GM12878 (cell line): ENCODE measurements around the gene GPC5. TPM values are rescaled to one million over a fixed set of nuclear protein-coding genes. Genes with fewer than 3 reads are reported as not detected.

Experiments used
- ESRRA ChIP-seq: IDR thresholded peaks from 2 replicates; pipeline ENCODE4 v1.6.1; 2012; ENCODE audit warnings: mild to moderate bottlenecking, low read length, improper control_type of control experiment
- HDAC6 ChIP-seq: fragments of 200-600 bp; sonication (generic); IDR thresholded peaks from one replicate; pipeline ENCODE4 v1.8.0; 2017; ENCODE audit warnings: antibody characterized with exemption; ENCODE audit not compliant: unreplicated experiment
- IKZF2 ChIP-seq, 2 experiments: fragments of 450-650 bp; IDR thresholded peaks; 2 replicates each; pipeline ENCODE4 v1.6.1; 2017; ENCODE audit warnings: mild to moderate bottlenecking in 2 of 2, moderate library complexity in 2 of 2
- JUNB ChIP-seq: IDR thresholded peaks from 2 replicates; pipeline ENCODE4 v1.6.1; 2016; ENCODE audit warnings: antibody characterized with exemption, mild to moderate bottlenecking
- NBN ChIP-seq: fragments of 450-650 bp; IDR thresholded peaks from 2 replicates; pipeline ENCODE4 v1.6.1; 2016
- NR2C2 ChIP-seq: IDR thresholded peaks from 2 replicates; pipeline ENCODE4 v1.6.1; 2011; ENCODE audit warnings: borderline replicate concordance, low read depth; ENCODE audit not compliant: control insufficient read depth, insufficient read length
- PAX8 ChIP-seq: fragments of 450-650 bp; IDR thresholded peaks from 2 replicates; pipeline ENCODE4 v1.6.1; 2017; ENCODE audit warnings: mild to moderate bottlenecking, moderate library complexity
- SREBF1 ChIP-seq: IDR thresholded peaks from 2 replicates; pipeline ENCODE4 v1.6.1; 2012; ENCODE audit warnings: mild to moderate bottlenecking, low read length
- polyA plus RNA-seq, 11 experiments: library from polyadenylated mRNA; depleted of rRNA in 4 of 11; unstranded in 6 of 11; stranded (reverse) in 5 of 11; fragments of >200 nt; fragmentation: Nextera tagmentation in 4 of 11; fragmentation: Illumina TruSeq in 1 of 11; extraction: Ambion mirVana in 4 of 11; extraction: Trizol in 1 of 11; gene quantifications; 1 replicate in 1 of 11; 2 replicates in 10 of 11; pipeline versions ENCODE4 v1.2.1 to v1.2.3, GENCODE V29; 2011 to 2016; ENCODE audit warnings: inconsistent platforms in 2 of 11, missing spikeins in 2 of 11, low read depth in 1 of 11
- total RNA-seq, 4 experiments: library from RNA; depleted of rRNA in 3 of 4; stranded (reverse); fragments of >200 nt in 3 of 4; fragmentation: Illumina TruSeq in 1 of 4; extraction: Trizol in 1 of 4; gene quantifications; 2 replicates each; pipeline versions ENCODE4 v1.2.1 to v1.2.3, GENCODE V29; 2013 to 2021
- TF ChIP-seq, protein P1 (sequence below): IDR thresholded peaks from 2 replicates; pipeline ENCODE4 v1.6.1; 2012; ENCODE audit warnings: low read depth, low read length, improper control_type of control experiment
- TF ChIP-seq, protein P2 (sequence below): fragments of 450-650 bp; IDR thresholded peaks from 2 replicates; pipeline ENCODE4 v1.6.1; 2017; ENCODE audit warnings: low read depth, mild to moderate bottlenecking, moderate library complexity

The GPC5 gene
- total and polyA plus RNA-seq, 10 of the 15 experiments (the other 5 are each of a cell fraction or from before 2014, with no cell fraction given): 0.05 to 0.87 (median 0.44) TPM; not detected in 1

DNA sequence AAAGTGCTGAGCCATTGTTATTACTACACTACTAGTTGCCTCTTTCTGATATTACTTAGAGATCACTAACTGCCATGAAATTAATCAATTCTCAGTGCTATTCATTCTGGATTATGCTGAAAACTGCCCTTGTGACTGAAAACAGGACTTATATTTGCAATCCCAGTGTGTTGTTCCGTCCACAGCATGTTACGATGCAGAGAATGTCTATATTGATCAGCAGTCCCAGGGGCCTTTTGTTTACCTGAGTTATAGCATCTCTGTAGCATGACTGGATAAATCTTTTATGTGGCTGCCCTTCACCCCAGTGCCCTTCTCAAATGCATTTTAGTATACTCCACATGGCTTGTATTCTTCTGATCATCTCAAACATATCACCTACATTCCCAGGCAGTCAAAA lies 251.0 kb downstream of the GPC5 start (continued):
- TF ChIP-seq, protein P1, sequence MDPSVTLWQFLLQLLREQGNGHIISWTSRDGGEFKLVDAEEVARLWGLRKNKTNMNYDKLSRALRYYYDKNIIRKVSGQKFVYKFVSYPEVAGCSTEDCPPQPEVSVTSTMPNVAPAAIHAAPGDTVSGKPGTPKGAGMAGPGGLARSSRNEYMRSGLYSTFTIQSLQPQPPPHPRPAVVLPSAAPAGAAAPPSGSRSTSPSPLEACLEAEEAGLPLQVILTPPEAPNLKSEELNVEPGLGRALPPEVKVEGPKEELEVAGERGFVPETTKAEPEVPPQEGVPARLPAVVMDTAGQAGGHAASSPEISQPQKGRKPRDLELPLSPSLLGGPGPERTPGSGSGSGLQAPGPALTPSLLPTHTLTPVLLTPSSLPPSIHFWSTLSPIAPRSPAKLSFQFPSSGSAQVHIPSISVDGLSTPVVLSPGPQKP: no peak
- TF ChIP-seq JUNB: no peak
- TF ChIP-seq, protein P2, sequence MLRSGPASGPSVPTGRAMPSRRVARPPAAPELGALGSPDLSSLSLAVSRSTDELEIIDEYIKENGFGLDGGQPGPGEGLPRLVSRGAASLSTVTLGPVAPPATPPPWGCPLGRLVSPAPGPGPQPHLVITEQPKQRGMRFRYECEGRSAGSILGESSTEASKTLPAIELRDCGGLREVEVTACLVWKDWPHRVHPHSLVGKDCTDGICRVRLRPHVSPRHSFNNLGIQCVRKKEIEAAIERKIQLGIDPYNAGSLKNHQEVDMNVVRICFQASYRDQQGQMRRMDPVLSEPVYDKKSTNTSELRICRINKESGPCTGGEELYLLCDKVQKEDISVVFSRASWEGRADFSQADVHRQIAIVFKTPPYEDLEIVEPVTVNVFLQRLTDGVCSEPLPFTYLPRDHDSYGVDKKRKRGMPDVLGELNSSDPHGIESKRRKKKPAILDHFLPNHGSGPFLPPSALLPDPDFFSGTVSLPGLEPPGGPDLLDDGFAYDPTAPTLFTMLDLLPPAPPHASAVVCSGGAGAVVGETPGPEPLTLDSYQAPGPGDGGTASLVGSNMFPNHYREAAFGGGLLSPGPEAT: no peak
- TF ChIP-seq NR2C2: no peak
- no peak for TF ChIP-seq ESRRA
- no peak for TF ChIP-seq NBN
- TF ChIP-seq IKZF2 (IDR thresholded peaks at IDR 0.05): no peak
- TF ChIP-seq HDAC6: no peak
- no peak for TF ChIP-seq SREBF1
- no peak for TF ChIP-seq PAX8
- TF ChIP-seq, all 136 proteins: peak for 0
